Measurements from ENCODE around the gene NDUFS7.

GRCh38 chr19:1432507-1432887, 48.8 kb downstream of the NDUFS7 start:
- TF ChIP-seq CTCF (IDR thresholded peaks at IDR 0.05), result no peak
- TF ChIP-seq EP300 (IDR thresholded peaks at IDR 0.05), result no peak
- TF ChIP-seq POLR2AphosphoS5 (IDR thresholded peaks at IDR 0.05), result no peak
